ENCODE data around the gene AGBL5.

AGBL5 gene

DNA sequence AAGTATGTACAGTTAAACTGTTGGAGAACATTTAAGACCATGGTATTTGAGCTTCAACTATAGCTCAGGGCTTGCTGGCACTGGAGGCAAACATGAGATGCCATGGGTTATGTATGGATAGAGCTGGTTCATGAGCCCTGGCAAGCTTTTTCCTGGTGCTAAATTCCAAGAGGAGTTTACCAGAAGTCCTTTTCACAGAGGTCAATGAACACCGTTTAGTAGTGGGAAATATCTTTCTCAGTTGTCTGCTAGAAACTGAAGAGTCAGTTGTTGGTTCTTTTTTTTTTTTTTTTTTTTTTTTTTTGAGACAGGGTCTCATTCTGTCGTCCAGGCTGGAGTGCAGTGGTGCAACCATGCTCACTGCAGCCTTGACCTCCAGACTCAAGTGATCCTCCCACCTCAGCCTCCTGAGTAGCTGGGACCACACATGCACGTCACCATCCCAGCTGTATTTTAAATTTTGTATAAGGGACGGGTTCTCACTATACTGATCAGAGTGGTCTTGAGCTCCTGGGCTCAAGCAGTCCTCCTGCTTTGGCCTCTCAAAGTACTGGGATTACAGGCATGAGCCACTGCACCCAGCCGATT is 36.4 kb downstream of the AGBL5 start:
- Histone ChIP-seq H3K27me3 (ENCODE audit: low read depth, low read length) (no peaks in the 10 kb centered on the region), H3K4me1 (ENCODE audit: control insufficient read depth in 1 of 2, insufficient read depth in 2 of 2, low read length in 2 of 2) (peaks cover 7 to 38% of the 10 kb centered on the region in 2 donors), H3K36me3 (ENCODE audit: control insufficient read depth in 1 of 2, insufficient read depth in 2 of 2, low read length in 2 of 2) (peaks cover 0 to 5% of the 10 kb centered on the region in 2 donors), H3K9me3 (ENCODE audit: control insufficient read depth in 1 of 2, low read length in 2 of 2) (no peaks in the 10 kb centered on the region), H3K27ac (ENCODE audit: low read length) (peak overlapping the region; percentile 39), H3K4me3 (ENCODE audit: low read depth in 1 of 2, low read length in 2 of 2) (peak overlapping the region in 1 of 2 donors; percentile 76)

DNA sequence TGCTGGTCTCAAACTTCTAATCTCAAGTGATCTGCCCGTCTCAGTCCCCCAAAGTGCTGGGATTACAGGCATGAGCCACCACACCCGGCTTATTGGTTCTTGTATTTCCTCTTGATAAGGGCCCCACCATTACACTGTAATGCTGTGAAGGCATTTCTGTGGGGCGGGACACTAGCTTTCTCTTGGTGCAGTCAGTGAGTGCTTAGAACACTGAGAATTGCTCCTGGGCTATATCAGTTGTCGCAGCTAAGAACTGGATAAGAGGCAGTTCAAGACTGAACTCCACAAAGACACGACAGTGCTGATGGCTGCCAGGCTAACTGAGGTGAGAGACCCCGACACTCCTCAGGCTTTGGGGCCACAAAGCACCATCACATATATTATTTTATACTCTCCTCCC is 37.2 kb downstream of the AGBL5 start:
- Histone ChIP-seq H3K27ac (ENCODE audit: low read length) (no peak overlapping the region), H3K4me1 (ENCODE audit: control insufficient read depth in 1 of 2, insufficient read depth in 2 of 2, low read length in 2 of 2) (peaks cover 7 to 31% of the 10 kb centered on the region in 2 donors)

GRCh38 chr2:27089111-27089954 is 37.9 kb downstream of the AGBL5 start:
- peaks cover 7 to 24% of the 10 kb centered on the region in 2 donors for H3K4me1 ChIP-seq (ENCODE audit: control insufficient read depth in 1 of 2, insufficient read depth in 2 of 2, low read length in 2 of 2)
- H3K9me3 ChIP-seq (ENCODE audit: control insufficient read depth in 1 of 2, low read length in 2 of 2), result no peaks in the 10 kb centered on the region
- no peak overlapping the region for H3K27ac ChIP-seq (ENCODE audit: low read length)
- no peaks in the 10 kb centered on the region for H3K27me3 ChIP-seq (ENCODE audit: low read depth, low read length)
- peak overlapping the region in 1 of 2 donors; percentile 19 for H3K4me3 ChIP-seq (ENCODE audit: low read depth in 1 of 2, low read length in 2 of 2)
- no peaks in the 10 kb centered on the region for H3K36me3 ChIP-seq (ENCODE audit: control insufficient read depth in 1 of 2, insufficient read depth in 2 of 2, low read length in 2 of 2)

More for the DNA sequence above, 37.2 kb downstream of the AGBL5 start:
- Histone ChIP-seq H3K27me3 (ENCODE audit: low read depth, low read length) (no peaks in the 10 kb centered on the region), H3K36me3 (ENCODE audit: control insufficient read depth in 1 of 2, insufficient read depth in 2 of 2, low read length in 2 of 2) (no peaks in the 10 kb centered on the region), H3K4me3 (ENCODE audit: low read depth in 1 of 2, low read length in 2 of 2) (peak overlapping the region in 1 of 2 donors; percentile 19), H3K9me3 (ENCODE audit: control insufficient read depth in 1 of 2, low read length in 2 of 2) (no peaks in the 10 kb centered on the region)

GRCh38 chr2:27091746-27092695 is 40.6 kb downstream of the AGBL5 start:
- Histone ChIP-seq H3K27me3 (ENCODE audit: low read depth, low read length) (no peaks in the 10 kb centered on the region), H3K4me3 (ENCODE audit: low read depth in 1 of 2, low read length in 2 of 2) (no peak overlapping the region), H3K36me3 (ENCODE audit: control insufficient read depth in 1 of 2, insufficient read depth in 2 of 2, low read length in 2 of 2) (no peaks in the 10 kb centered on the region), H3K27ac (ENCODE audit: low read length) (no peak overlapping the region), H3K4me1 (ENCODE audit: control insufficient read depth in 1 of 2, insufficient read depth in 2 of 2, low read length in 2 of 2) (peaks cover 10 to 19% of the 10 kb centered on the region in 2 donors), H3K9me3 (ENCODE audit: control insufficient read depth in 1 of 2, low read length in 2 of 2) (no peaks in the 10 kb centered on the region)

DNA sequence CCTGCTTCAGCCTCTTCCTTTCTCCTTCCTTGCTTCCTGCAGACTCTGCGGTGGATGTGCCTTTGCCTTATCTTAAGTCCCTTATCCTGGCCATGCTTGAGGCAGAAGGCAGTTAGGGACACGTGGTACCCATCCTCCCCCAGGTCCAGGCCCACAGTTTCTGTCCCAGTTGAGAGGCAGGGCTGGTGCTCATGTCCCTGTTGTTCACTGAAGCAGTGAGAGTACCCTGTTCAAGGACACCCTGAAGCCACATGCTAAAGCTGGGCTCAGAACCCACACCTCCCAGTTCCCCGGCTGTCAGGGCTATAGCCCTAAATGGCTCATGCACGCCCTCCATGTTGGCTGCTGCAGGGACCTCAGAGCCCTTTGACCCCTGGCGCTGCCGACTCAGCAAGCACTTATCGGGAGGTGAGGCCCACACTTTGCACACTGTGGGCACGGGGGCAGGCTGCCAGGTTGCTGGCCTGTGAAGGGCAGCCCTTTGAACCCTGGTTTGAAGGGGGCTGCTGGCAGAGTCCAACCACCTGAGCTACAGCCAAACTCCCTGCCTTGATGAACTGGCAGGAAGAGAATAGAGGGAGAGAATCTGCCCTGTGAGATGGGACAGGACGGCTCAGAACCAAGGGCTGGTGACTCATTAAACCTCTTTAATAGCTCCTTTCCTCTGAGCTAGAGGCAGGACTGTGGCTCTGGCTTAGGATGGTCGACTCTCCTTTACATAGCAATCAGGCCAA is 41.4 kb downstream of the AGBL5 start:
- Histone ChIP-seq H3K27ac (ENCODE audit: low read length) (no peak overlapping the region), H3K36me3 (ENCODE audit: control insufficient read depth in 1 of 2, insufficient read depth in 2 of 2, low read length in 2 of 2) (no peaks in the 10 kb centered on the region), H3K27me3 (ENCODE audit: low read depth, low read length) (no peaks in the 10 kb centered on the region), H3K4me3 (ENCODE audit: low read depth in 1 of 2, low read length in 2 of 2) (no peak overlapping the region), H3K9me3 (ENCODE audit: control insufficient read depth in 1 of 2, low read length in 2 of 2) (no peaks in the 10 kb centered on the region), H3K4me1 (ENCODE audit: control insufficient read depth in 1 of 2, insufficient read depth in 2 of 2, low read length in 2 of 2) (peaks cover 10 to 11% of the 10 kb centered on the region in 2 donors)

DNA sequence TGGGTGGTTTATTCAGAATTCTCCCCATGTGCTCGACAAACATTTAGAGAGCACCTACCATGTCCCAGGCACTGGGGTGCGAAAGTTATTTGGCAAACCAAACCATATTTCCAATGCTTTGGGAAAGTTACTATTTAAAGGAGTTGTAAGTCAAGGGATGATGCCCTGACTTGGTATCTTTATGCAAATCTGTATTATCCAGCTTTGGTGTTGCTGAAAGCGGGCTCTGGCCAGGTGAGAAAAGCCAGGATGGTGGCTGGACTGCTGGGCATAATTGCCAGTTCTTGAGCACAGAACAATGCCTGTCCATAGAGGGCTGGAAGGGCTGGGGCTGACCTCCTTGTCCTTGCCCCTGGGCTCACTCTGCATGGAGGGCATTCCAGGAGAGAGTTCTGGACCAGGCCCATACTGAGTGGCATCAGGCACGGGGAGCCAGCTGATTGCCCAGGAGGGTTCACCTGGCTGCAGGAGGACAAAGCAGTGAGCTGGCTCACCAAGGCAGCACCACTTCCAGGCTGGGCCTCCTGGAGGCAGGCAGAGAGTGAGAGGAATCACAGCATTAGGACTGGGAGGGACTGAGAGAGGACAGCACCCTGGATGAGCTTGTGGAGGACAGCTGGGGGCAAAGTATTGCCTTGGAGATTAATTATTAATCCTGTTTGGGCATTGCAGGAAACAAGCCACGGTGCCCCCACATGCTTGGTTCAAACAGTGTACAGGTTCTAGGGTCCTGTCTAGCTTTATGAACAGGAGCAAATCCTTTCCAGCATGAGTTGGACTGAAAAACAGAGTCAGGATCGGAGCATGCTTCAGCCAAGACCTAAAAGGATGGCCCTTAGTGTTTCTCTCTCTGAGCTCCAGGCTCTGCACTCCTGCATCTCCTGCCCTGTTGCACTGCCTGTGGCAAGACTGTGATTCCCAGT is 42.2 kb downstream of the AGBL5 start:
- H3K27ac ChIP-seq (ENCODE audit: low read length), result no peak overlapping the region
- no peak overlapping the region for H3K4me3 ChIP-seq (ENCODE audit: low read depth in 1 of 2, low read length in 2 of 2)
- no peaks in the 10 kb centered on the region for H3K36me3 ChIP-seq (ENCODE audit: control insufficient read depth in 1 of 2, insufficient read depth in 2 of 2, low read length in 2 of 2)
- peaks cover 10 to 11% of the 10 kb centered on the region in 2 donors for H3K4me1 ChIP-seq (ENCODE audit: control insufficient read depth in 1 of 2, insufficient read depth in 2 of 2, low read length in 2 of 2)
- no peaks in the 10 kb centered on the region for H3K9me3 ChIP-seq (ENCODE audit: control insufficient read depth in 1 of 2, low read length in 2 of 2)
- H3K27me3 ChIP-seq (ENCODE audit: low read depth, low read length), result no peaks in the 10 kb centered on the region

GRCh38 chr2:27094353-27094984 is 43.0 kb downstream of the AGBL5 start:
- no peak overlapping the region for H3K27ac ChIP-seq (ENCODE audit: low read length)
- no peaks in the 10 kb centered on the region for H3K27me3 ChIP-seq (ENCODE audit: low read depth, low read length)
- H3K4me3 ChIP-seq (ENCODE audit: low read depth in 1 of 2, low read length in 2 of 2), result no peak overlapping the region
- H3K4me1 ChIP-seq (ENCODE audit: control insufficient read depth in 1 of 2, insufficient read depth in 2 of 2, low read length in 2 of 2), result peaks cover 10 to 11% of the 10 kb centered on the region in 2 donors
- H3K9me3 ChIP-seq (ENCODE audit: control insufficient read depth in 1 of 2, low read length in 2 of 2), result no peaks in the 10 kb centered on the region
- H3K36me3 ChIP-seq (ENCODE audit: control insufficient read depth in 1 of 2, insufficient read depth in 2 of 2, low read length in 2 of 2), result peaks cover 0 to 3% of the 10 kb centered on the region in 2 donors

GRCh38 chr2:27095427-27095744 is 43.9 kb downstream of the AGBL5 start:
- Histone ChIP-seq H3K27me3 (ENCODE audit: low read depth, low read length) (no peaks in the 10 kb centered on the region), H3K4me1 (ENCODE audit: control insufficient read depth in 1 of 2, insufficient read depth in 2 of 2, low read length in 2 of 2) (peaks cover 10 to 11% of the 10 kb centered on the region in 2 donors), H3K36me3 (ENCODE audit: control insufficient read depth in 1 of 2, insufficient read depth in 2 of 2, low read length in 2 of 2) (peaks cover 0 to 3% of the 10 kb centered on the region in 2 donors), H3K4me3 (ENCODE audit: low read depth in 1 of 2, low read length in 2 of 2) (no peak overlapping the region), H3K27ac (ENCODE audit: low read length) (no peak overlapping the region), H3K9me3 (ENCODE audit: control insufficient read depth in 1 of 2, low read length in 2 of 2) (no peaks in the 10 kb centered on the region)

DNA sequence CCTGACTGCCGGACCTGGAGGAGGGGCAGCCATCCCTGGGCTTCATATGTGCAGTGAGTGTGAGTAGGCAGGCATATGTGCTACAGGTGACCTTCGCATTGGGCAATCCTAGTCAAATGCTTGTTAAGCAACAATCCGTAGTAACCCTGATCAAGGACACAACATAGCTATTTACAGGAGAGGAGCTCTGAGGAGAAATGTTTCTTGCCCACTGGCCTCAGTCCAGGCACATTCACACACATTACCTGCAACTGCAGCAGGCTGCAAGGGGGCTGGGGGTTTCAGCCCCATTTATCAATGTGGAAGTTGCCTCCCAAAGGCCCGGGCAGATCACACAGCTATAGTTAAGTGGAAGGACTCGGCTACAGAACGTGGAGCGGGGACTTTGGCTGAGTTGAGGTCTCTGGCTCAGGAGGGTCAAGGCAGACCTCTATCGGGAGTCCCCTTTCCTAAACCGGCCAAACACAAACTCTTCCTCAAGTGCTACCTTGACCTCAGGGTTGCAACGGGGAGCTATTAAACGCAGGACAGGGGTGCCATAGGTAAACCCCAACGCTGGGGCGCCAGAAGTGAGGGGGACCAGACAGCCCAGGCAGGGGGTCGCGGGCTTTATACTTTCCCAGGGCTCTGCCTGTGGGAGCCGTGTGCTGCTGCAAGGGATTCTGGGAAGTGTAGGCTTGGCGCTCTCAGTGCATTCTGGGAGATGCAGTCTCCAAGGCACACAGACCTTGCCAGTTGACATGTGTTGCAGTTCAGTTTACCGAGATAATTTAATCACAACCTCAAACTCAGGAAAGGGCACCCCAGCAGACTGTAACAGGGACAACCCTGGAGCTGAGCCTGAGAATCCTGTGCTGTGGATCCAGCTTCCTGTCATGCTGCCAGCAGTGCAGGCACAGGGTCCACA is 44.5 kb downstream of the AGBL5 start:
- H3K36me3 ChIP-seq (ENCODE audit: control insufficient read depth in 1 of 2, insufficient read depth in 2 of 2, low read length in 2 of 2), result peaks cover 0 to 3% of the 10 kb centered on the region in 2 donors

More for the DNA sequence above, 44.5 kb downstream of the AGBL5 start:
- H3K4me3 ChIP-seq (ENCODE audit: low read depth in 1 of 2, low read length in 2 of 2), result peak overlapping the region; percentile 49 to 59
- H3K27me3 ChIP-seq (ENCODE audit: low read depth, low read length), result no peaks in the 10 kb centered on the region
- H3K9me3 ChIP-seq (ENCODE audit: control insufficient read depth in 1 of 2, low read length in 2 of 2), result no peaks in the 10 kb centered on the region
- H3K27ac ChIP-seq (ENCODE audit: low read length), result no peak overlapping the region
- H3K4me1 ChIP-seq (ENCODE audit: control insufficient read depth in 1 of 2, insufficient read depth in 2 of 2, low read length in 2 of 2), result peaks cover 10 to 11% of the 10 kb centered on the region in 2 donors

Data from muscle layer of duodenum (tissue), 2 donors.